Endothelial cell of umbilical vein (primary cell): ENCODE measurements around the gene CDK12. TPM values are rescaled to one million over a fixed set of nuclear protein-coding genes. Genes with fewer than 3 reads are reported as not detected.

Source experiments
- BruUV-seq: library from RNA; stranded (reverse); fragments of 400-500 nt; replicated peaks from 2 replicates; lab custom pipeline; 2021; lab: Mats Ljungman, UMichigan
- CTCF ChIA-PET: fragments of 300-600, 350-600 bp; sonication (Branson Sonifier 250); formaldehyde crosslinking; loops from one replicate; lab custom pipeline; 2021; ENCODE audit warnings: antibody characterized with exemption, inconsistent platforms; lab: Charles Lee
- POLR2A ChIA-PET: fragments of 300-600, 350-600 bp; sonication (Branson Sonifier 250); formaldehyde crosslinking; loops from one replicate; lab custom pipeline; 2021; ENCODE audit warnings: antibody characterized with exemption, inconsistent platforms; lab: Charles Lee
- DNase-seq: peaks from one replicate; pipeline ENCODE4 v3.0.0-alpha.2; 2011; ENCODE audit warnings: low read depth, low spot score
- FAIRE-seq: peaks from 2 replicates; lab custom pipeline; 2011; peaks lifted over from hg19 to GRCh38; lab: Jason Lieb, UNC
- H2AFZ ChIP-seq: 2 replicates; pipeline ENCODE4 v1.6.0; 2012; ENCODE audit warnings: low read depth, low read length, control low read depth, inconsistent platforms
- H3K27ac ChIP-seq: 2 replicates; pipeline ENCODE4 v1.5.1; 2011; ENCODE audit warnings: low read depth, mild to moderate bottlenecking, control low read depth, low read length, moderate library complexity; ENCODE audit not compliant: insufficient read depth
- H3K27me3 ChIP-seq, 2 experiments: 2 replicates each; pipeline versions ENCODE4 v1.6.0 to v1.6.1; 2011; ENCODE audit warnings: low read length in 2 of 2, mixed read lengths in 1 of 2; ENCODE audit not compliant: control insufficient read depth in 2 of 2, insufficient read depth in 2 of 2
- H3K36me3 ChIP-seq, 2 experiments: 2 replicates in 1 of 2; 3 replicates in 1 of 2; pipeline ENCODE4 v1.5.1; 2011; ENCODE audit warnings: low read length in 2 of 2, mild to moderate bottlenecking in 1 of 2, moderate library complexity in 1 of 2; ENCODE audit not compliant: control insufficient read depth in 2 of 2, insufficient read depth in 2 of 2; ENCODE audit errors: extremely low read depth in 1 of 2
- H3K4me1 ChIP-seq: 3 replicates; pipeline ENCODE4 v1.5.1; 2011; ENCODE audit warnings: mild to moderate bottlenecking, low read length; ENCODE audit not compliant: control insufficient read depth, insufficient read depth; ENCODE audit errors: extremely low read depth
- H3K4me2 ChIP-seq: 2 replicates; pipeline ENCODE4 v1.6.1; 2011; ENCODE audit warnings: low read length, control low read depth, mixed read lengths; ENCODE audit not compliant: insufficient read depth
- H3K4me3 ChIP-seq, 3 experiments: fragments of 200-600 bp in 1 of 3; sonication (generic), shearing (Covaris generic) in 1 of 3; replicated peaks in 1 of 3; 2 replicates each; pipeline ENCODE4 v1.5.1; 2011 to 2016; ENCODE audit warnings: control low read depth in 3 of 3, low read length in 3 of 3, mild to moderate bottlenecking in 2 of 3, inconsistent platforms in 1 of 3, low read depth in 1 of 3, moderate library complexity in 1 of 3; ENCODE audit not compliant: insufficient read depth in 1 of 3
- H3K79me2 ChIP-seq: 2 replicates; pipeline ENCODE4 v1.6.0; 2012; ENCODE audit warnings: low read length, inconsistent platforms; ENCODE audit not compliant: control insufficient read depth, insufficient read depth
- H3K9ac ChIP-seq: replicated peaks from 2 replicates; pipeline ENCODE3; 2011; ENCODE audit warnings: low read length, control low read depth; ENCODE audit not compliant: insufficient read depth; ENCODE audit errors: extremely low read depth
- H3K9me1 ChIP-seq: replicated peaks from 3 replicates; pipeline ENCODE4 v1.6.0; 2011; ENCODE audit warnings: mild to moderate bottlenecking, low read length; ENCODE audit not compliant: control insufficient read depth, insufficient read depth; ENCODE audit errors: extremely low read depth
- H3K9me3 ChIP-seq: replicated peaks from 2 replicates; pipeline ENCODE4 v1.5.1; 2012; ENCODE audit warnings: low read length, inconsistent platforms; ENCODE audit not compliant: control insufficient read depth, insufficient read depth
- H4K20me1 ChIP-seq: replicated peaks from 2 replicates; pipeline ENCODE3; 2011; ENCODE audit warnings: mild to moderate bottlenecking, low read length; ENCODE audit not compliant: control insufficient read depth, insufficient read depth; ENCODE audit errors: extremely low read depth
- EZH2 ChIP-seq: IDR thresholded peaks from 2 replicates; pipeline ENCODE4 v1.6.1; 2012; ENCODE audit warnings: borderline replicate concordance, low read depth, mild to moderate bottlenecking, moderate library complexity, low read length, inconsistent platforms; ENCODE audit not compliant: severe bottlenecking
- FOS ChIP-seq: IDR thresholded peaks from 2 replicates; pipeline ENCODE4 v1.6.1; 2011; ENCODE audit warnings: mild to moderate bottlenecking, low read length, moderate library complexity, borderline replicate concordance; ENCODE audit not compliant: insufficient read depth
- GATA2 ChIP-seq: IDR thresholded peaks from 2 replicates; pipeline ENCODE4 v1.7.0; 2011; ENCODE audit warnings: low read depth, mild to moderate bottlenecking, moderate library complexity, mixed read lengths, low read length; ENCODE audit not compliant: insufficient read length, insufficient read depth
- JUN ChIP-seq: IDR thresholded peaks from 2 replicates; pipeline ENCODE4 v1.6.1; 2011; ENCODE audit warnings: borderline replicate concordance, low read depth; ENCODE audit not compliant: insufficient read length, insufficient read depth
- MYC ChIP-seq: IDR thresholded peaks from one replicate; pipeline ENCODE4 v1.6.1; 2011; ENCODE audit warnings: mild to moderate bottlenecking, low read depth, low read length
- POLR2A ChIP-seq: IDR thresholded peaks from 2 replicates; pipeline ENCODE4 v1.6.1; 2012; ENCODE audit warnings: low read depth, mild to moderate bottlenecking, control low read depth, low read length
- POLR2AphosphoS5 ChIP-seq: IDR thresholded peaks from 2 replicates; pipeline ENCODE4 v1.6.1; 2012; ENCODE audit warnings: low read depth, mild to moderate bottlenecking, control low read depth, low read length, moderate library complexity; ENCODE audit not compliant: insufficient read depth
- dilution Hi-C: fragments of 300-500 bp; cut with MboI; formaldehyde crosslinking; loops from one replicate; pipeline ENCODE4 v1.15.0; 2019; ENCODE audit warnings: low sequenced_read_pairs; ENCODE audit not compliant: extremely low pct_ligation_motif_present
- intact Hi-C: fragments of 100-400 bp; cut with micrococcal nuclease; formaldehyde crosslinking; loops from one replicate; pipeline ENCODE4 v1.10.0; 2022
- polyA plus RNA-seq, 4 experiments: library from polyadenylated mRNA; depleted of rRNA in 3 of 4; stranded (reverse) in 3 of 4; unstranded in 1 of 4; fragments of >200 nt; gene quantifications; 2 replicates each; pipeline versions ENCODE4 v1.2.1 to v1.2.3, GENCODE V29; 2011 to 2012; ENCODE audit warnings: missing spikeins in 1 of 4
- total RNA-seq: library from RNA; stranded (reverse); gene quantifications from 2 replicates; pipeline ENCODE4 v1.2.3, GENCODE V29; 2021
- TF ChIP-seq, protein P1 (sequence below): IDR thresholded peaks from 2 replicates; pipeline ENCODE4 v1.6.1; 2011; ENCODE audit not compliant: insufficient read depth, insufficient read length
- TF ChIP-seq, protein P2 (sequence below), 2 donors: IDR thresholded peaks; 1 replicate in 1 of 2; 2 replicates in 1 of 2; pipeline ENCODE4 v1.5.1; 2011; ENCODE audit warnings: low read length in 2 of 2, mild to moderate bottlenecking in 2 of 2, moderate library complexity in 2 of 2, control low read depth in 1 of 2, inconsistent platforms in 1 of 2, low read depth in 1 of 2; ENCODE audit not compliant: insufficient read depth in 1 of 2; ENCODE audit errors: extremely low read depth in 1 of 2

CDK12 gene
- total and polyA plus RNA-seq, 2 donors (not counting 3 experiments of a cell fraction or from before 2014, with no cell fraction given) = 14.2 to 55.4 TPM

DNA sequence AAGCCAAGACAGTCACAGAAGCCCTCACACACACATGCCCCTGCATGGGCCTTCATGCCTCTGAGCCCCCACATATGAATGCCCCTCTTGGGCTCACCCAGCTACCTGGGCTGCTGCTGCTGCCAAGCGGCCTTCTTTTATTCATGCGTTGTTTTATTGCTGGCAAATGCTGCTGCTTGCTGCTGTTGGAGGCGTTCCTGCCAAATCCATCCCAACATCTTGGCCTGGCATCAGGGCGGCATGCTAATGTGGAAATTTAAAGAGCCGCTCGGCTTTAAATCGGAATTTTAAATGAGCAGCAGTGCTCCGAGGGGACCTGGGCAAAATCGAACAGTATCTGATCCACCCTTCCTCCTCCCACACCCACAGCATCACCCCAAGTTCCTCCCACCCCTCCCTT, 107.4 kb downstream of the CDK12 start:
- no peak overlapping the region for H3K27ac ChIP-seq
- CTCF ChIA-PET = interaction anchor here (1.0 to 2.5 kb wide), 3 partner anchors 15 to 53 kb away, joined by 3 to 16 read pairs (median 12); no protein-coding TSS in a partner anchor
- H3K79me2 ChIP-seq = no peaks in the 10 kb centered on the region
- H3K27me3 ChIP-seq = no peaks in the 10 kb centered on the region
- H3K9me1 ChIP-seq = no peaks in the 10 kb centered on the region
- peaks cover 0 to 27% of the 10 kb centered on the region in 2 experiments for H3K36me3 ChIP-seq
- no peak for DNase-seq
- no TSS peak for BruUV-seq
- H3K4me1 ChIP-seq = no peaks in the 10 kb centered on the region
- dilution Hi-C loops = no loop called here
- no peak overlapping the region for H3K4me3 ChIP-seq
- intact Hi-C loops = no loop called here
- H3K4me2 ChIP-seq = no peak overlapping the region
- POLR2A ChIA-PET = no interaction called here
- no peak overlapping the region for H3K9ac ChIP-seq
- TF ChIP-seq, protein P1, sequence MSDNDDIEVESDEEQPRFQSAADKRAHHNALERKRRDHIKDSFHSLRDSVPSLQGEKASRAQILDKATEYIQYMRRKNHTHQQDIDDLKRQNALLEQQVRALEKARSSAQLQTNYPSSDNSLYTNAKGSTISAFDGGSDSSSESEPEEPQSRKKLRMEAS = no peak
- no peak for TF ChIP-seq POLR2A
- TF ChIP-seq MYC = no peak
- TF ChIP-seq POLR2AphosphoS5 = no peak
- TF ChIP-seq FOS = no peak
- TF ChIP-seq GATA2 = no peak
- TF ChIP-seq, protein P2, sequence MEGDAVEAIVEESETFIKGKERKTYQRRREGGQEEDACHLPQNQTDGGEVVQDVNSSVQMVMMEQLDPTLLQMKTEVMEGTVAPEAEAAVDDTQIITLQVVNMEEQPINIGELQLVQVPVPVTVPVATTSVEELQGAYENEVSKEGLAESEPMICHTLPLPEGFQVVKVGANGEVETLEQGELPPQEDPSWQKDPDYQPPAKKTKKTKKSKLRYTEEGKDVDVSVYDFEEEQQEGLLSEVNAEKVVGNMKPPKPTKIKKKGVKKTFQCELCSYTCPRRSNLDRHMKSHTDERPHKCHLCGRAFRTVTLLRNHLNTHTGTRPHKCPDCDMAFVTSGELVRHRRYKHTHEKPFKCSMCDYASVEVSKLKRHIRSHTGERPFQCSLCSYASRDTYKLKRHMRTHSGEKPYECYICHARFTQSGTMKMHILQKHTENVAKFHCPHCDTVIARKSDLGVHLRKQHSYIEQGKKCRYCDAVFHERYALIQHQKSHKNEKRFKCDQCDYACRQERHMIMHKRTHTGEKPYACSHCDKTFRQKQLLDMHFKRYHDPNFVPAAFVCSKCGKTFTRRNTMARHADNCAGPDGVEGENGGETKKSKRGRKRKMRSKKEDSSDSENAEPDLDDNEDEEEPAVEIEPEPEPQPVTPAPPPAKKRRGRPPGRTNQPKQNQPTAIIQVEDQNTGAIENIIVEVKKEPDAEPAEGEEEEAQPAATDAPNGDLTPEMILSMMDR (IDR thresholded peaks at IDR 0.05; ENCODE audit: extremely low read depth in 1 of 2, insufficient read depth in 1 of 2, low read depth in 1 of 2, low read length in 2 of 2) = no peak
- no peak for TF ChIP-seq EZH2
- no peak for TF ChIP-seq JUN
- H3K9me3 ChIP-seq = no peaks in the 10 kb centered on the region
- no peak overlapping the region for H2AFZ ChIP-seq
- FAIRE-seq = no peak
- no peaks in the 10 kb centered on the region for H4K20me1 ChIP-seq
